ENCODE results near the gene CARF. TPM values are rescaled to one million over a fixed set of nuclear protein-coding genes. Genes with fewer than 3 reads are reported as not detected.

The CARF gene
- total and polyA plus RNA-seq, 2 donors (not counting 1 experiment from before 2014, with no cell fraction given) = 11.3 to 27.5 TPM

- ChIA-PET CTCF (no interaction called here), POLR2A (interaction anchor here (0.7 kb wide), 1 partner anchor 1569 kb away, joined by 5 read pairs; no protein-coding TSS in a partner anchor)
- no peak overlapping the region for H3K4me2 ChIP-seq (replicated peaks; ENCODE audit: low read depth, low read length, poor library complexity, severe bottlenecking)
- H3K4me3 ChIP-seq (ENCODE audit: control extremely low read depth in 1 of 5, extremely low read depth in 1 of 5, insufficient read depth in 1 of 5, low read depth in 2 of 5, low read length in 4 of 5) = no peak overlapping the region
- no peak overlapping the region for H3K27ac Mint-ChIP-seq
- peaks cover 0 to 3% of the 10 kb centered on the region in 2 experiments for H3K36me3 ChIP-seq (replicated peaks in 1 of 2; ENCODE audit: control extremely low read depth in 1 of 2, control insufficient read depth in 1 of 2, extremely low read depth in 1 of 2, insufficient read depth in 2 of 2, low read length in 1 of 2)
- no CpG with 5 or more reads among the region's 4 CpGs for WGBS (ENCODE audit: insufficient coverage)
- H3K4me1 ChIP-seq (ENCODE audit: control insufficient read depth in 2 of 2, insufficient read depth in 2 of 2, low read length in 2 of 2) = peaks cover 0 to 6% of the 10 kb centered on the region in 2 donors
- TF ChIP-seq EZH2 (IDR thresholded peaks at IDR 0.05; ENCODE audit: borderline replicate concordance, insufficient read depth, low read depth, low read length, poor library complexity, severe bottlenecking) = no peak
- TF ChIP-seq CTCF (IDR thresholded peaks at IDR 0.05) = no peak
- H3K9me3 Mint-ChIP-seq (ENCODE audit: insufficient read depth) = no peaks in the 10 kb centered on the region
- no peak overlapping the region for H2AFZ ChIP-seq (ENCODE audit: insufficient read depth, low read depth, low read length, poor library complexity, severe bottlenecking)
- H3K27me3 ChIP-seq (replicated peaks in 1 of 4; ENCODE audit: control extremely low read depth in 1 of 4, control insufficient read depth in 3 of 4, insufficient read depth in 4 of 4, low read length in 3 of 4) = no peaks in the 10 kb centered on the region
- H3K4me3 Mint-ChIP-seq = no peak overlapping the region
- intact Hi-C loops (cut with micrococcal nuclease) = no loop called here
- no peak overlapping the region for H3K9ac ChIP-seq (ENCODE audit: low read length)
- H3K27ac ChIP-seq (ENCODE audit: low read length in 2 of 2) = no peak overlapping the region
- H4K20me1 ChIP-seq (ENCODE audit: control insufficient read depth, insufficient read depth, low read length, poor library complexity, severe bottlenecking) = no peaks in the 10 kb centered on the region
- peaks cover 10% of the 10 kb centered on the region for H3K4me1 Mint-ChIP-seq
- DNase-seq (no peak), ATAC-seq (ENCODE audit: low read depth) (no peak)
- H3K27me3 Mint-ChIP-seq = no peaks in the 10 kb centered on the region
- no peaks in the 10 kb centered on the region for H3K79me2 ChIP-seq (ENCODE audit: control insufficient read depth, insufficient read depth, low read length)
- no peaks in the 10 kb centered on the region for H3K9me3 ChIP-seq (ENCODE audit: control extremely low read depth in 1 of 3, control insufficient read depth in 2 of 3, insufficient read depth in 1 of 3, low read length in 2 of 3)
These were observed 109.9 kb downstream of the CARF start for GRCh38 chr2:203021991-203022390.

GRCh38 chr2:203022751-203023150, 110.7 kb downstream of the CARF start:
- ATAC-seq (ENCODE audit: low read depth) (no peak), DNase-seq (no peak)
- Histone ChIP-seq H3K27ac (ENCODE audit: low read length in 2 of 2) (no peak overlapping the region), H3K36me3 (replicated peaks in 1 of 2; ENCODE audit: control extremely low read depth in 1 of 2, control insufficient read depth in 1 of 2, extremely low read depth in 1 of 2, insufficient read depth in 2 of 2, low read length in 1 of 2) (peaks cover 0 to 3% of the 10 kb centered on the region in 2 experiments), H3K79me2 (ENCODE audit: control insufficient read depth, insufficient read depth, low read length) (no peaks in the 10 kb centered on the region), H3K9ac (ENCODE audit: low read length) (no peak overlapping the region), H3K4me2 (replicated peaks; ENCODE audit: low read depth, low read length, poor library complexity, severe bottlenecking) (no peak overlapping the region), H3K27me3 (replicated peaks in 1 of 4; ENCODE audit: control extremely low read depth in 1 of 4, control insufficient read depth in 3 of 4, insufficient read depth in 4 of 4, low read length in 3 of 4) (no peaks in the 10 kb centered on the region), H4K20me1 (ENCODE audit: control insufficient read depth, insufficient read depth, low read length, poor library complexity, severe bottlenecking) (no peaks in the 10 kb centered on the region), H3K4me3 (ENCODE audit: control extremely low read depth in 1 of 5, extremely low read depth in 1 of 5, insufficient read depth in 1 of 5, low read depth in 2 of 5, low read length in 4 of 5) (no peak overlapping the region), H2AFZ (ENCODE audit: insufficient read depth, low read depth, low read length, poor library complexity, severe bottlenecking) (no peak overlapping the region), H3K9me3 (ENCODE audit: control extremely low read depth in 1 of 3, control insufficient read depth in 2 of 3, insufficient read depth in 1 of 3, low read length in 2 of 3) (no peaks in the 10 kb centered on the region), H3K4me1 (ENCODE audit: control insufficient read depth in 2 of 2, insufficient read depth in 2 of 2, low read length in 2 of 2) (peaks cover 0 to 4% of the 10 kb centered on the region in 2 donors)
- intact Hi-C loops (cut with micrococcal nuclease) = no loop called here
- ChIA-PET CTCF (no interaction called here), POLR2A (no interaction called here)
- no peak overlapping the region for H3K27ac Mint-ChIP-seq
- H3K4me3 Mint-ChIP-seq = no peak overlapping the region
- no peak for TF ChIP-seq EZH2 (IDR thresholded peaks at IDR 0.05; ENCODE audit: borderline replicate concordance, insufficient read depth, low read depth, low read length, poor library complexity, severe bottlenecking)
- TF ChIP-seq CTCF (IDR thresholded peaks at IDR 0.05) = no peak
- H3K9me3 Mint-ChIP-seq (ENCODE audit: insufficient read depth) = no peaks in the 10 kb centered on the region
- H3K4me1 Mint-ChIP-seq = peaks cover 9% of the 10 kb centered on the region
- no CpG with 5 or more reads among the region's 1 CpG for WGBS (ENCODE audit: insufficient coverage)
- H3K27me3 Mint-ChIP-seq = no peaks in the 10 kb centered on the region
